OCI-LY3 (cell line): ENCODE results near the gene GRN.

Experiments used
- EZH2phosphoT487 ChIP-seq: fragments of 200-600 bp; shearing (Covaris generic); IDR thresholded peaks from 2 replicates; pipeline ENCODE4 v1.6.1; 2018; ENCODE audit warnings: antibody characterized with exemption, mixed run types, low read depth
- TF ChIP-seq, protein P1 (sequence below): fragments of 200-600, 300-600 bp; sonication (generic); IDR thresholded peaks from 2 replicates; pipeline ENCODE4 v1.5.1; 2014; ENCODE audit warnings: antibody characterized with exemption, low read length, low read depth

GRCh38 chr17:44333371-44333770 lies 11.7 kb upstream of the GRN start:
- TF ChIP-seq EZH2phosphoT487 = no peak
- TF ChIP-seq, protein P1, sequence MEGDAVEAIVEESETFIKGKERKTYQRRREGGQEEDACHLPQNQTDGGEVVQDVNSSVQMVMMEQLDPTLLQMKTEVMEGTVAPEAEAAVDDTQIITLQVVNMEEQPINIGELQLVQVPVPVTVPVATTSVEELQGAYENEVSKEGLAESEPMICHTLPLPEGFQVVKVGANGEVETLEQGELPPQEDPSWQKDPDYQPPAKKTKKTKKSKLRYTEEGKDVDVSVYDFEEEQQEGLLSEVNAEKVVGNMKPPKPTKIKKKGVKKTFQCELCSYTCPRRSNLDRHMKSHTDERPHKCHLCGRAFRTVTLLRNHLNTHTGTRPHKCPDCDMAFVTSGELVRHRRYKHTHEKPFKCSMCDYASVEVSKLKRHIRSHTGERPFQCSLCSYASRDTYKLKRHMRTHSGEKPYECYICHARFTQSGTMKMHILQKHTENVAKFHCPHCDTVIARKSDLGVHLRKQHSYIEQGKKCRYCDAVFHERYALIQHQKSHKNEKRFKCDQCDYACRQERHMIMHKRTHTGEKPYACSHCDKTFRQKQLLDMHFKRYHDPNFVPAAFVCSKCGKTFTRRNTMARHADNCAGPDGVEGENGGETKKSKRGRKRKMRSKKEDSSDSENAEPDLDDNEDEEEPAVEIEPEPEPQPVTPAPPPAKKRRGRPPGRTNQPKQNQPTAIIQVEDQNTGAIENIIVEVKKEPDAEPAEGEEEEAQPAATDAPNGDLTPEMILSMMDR = no peak
